HUES48 (cell line): Measurements from ENCODE around the gene PSAP.

ENCODE experiments used
- H3K27ac ChIP-seq: one replicate; pipeline ENCODE4 v1.7.0; 2013; ENCODE audit warnings: low read depth, low read length, inconsistent platforms
- H3K27me3 ChIP-seq: 2 replicates; pipeline ENCODE4 v1.6.1; 2013; ENCODE audit warnings: mild to moderate bottlenecking, low read length; ENCODE audit not compliant: control insufficient read depth, insufficient read depth
- H3K36me3 ChIP-seq: 2 replicates; pipeline ENCODE4 v1.6.1; 2013; ENCODE audit warnings: low read length; ENCODE audit not compliant: control insufficient read depth, insufficient read depth
- H3K4me1 ChIP-seq: 2 replicates; pipeline ENCODE4 v1.6.1; 2013; ENCODE audit warnings: mild to moderate bottlenecking, low read length; ENCODE audit not compliant: control insufficient read depth, insufficient read depth
- H3K4me3 ChIP-seq: 2 replicates; pipeline ENCODE4 v1.5.1; 2013; ENCODE audit warnings: mild to moderate bottlenecking, low read depth, low read length
- H3K9ac ChIP-seq: 2 replicates; pipeline ENCODE4 v1.6.1; 2013; ENCODE audit warnings: mild to moderate bottlenecking, low read depth, low read length, moderate library complexity
- H3K9me3 ChIP-seq: 2 replicates; pipeline ENCODE4 v1.6.1; 2013; ENCODE audit warnings: low read length; ENCODE audit not compliant: control insufficient read depth, insufficient read depth

Gene PSAP

GRCh38 chr10:71819985-71820384 is 31.1 kb downstream of the PSAP start:
- H3K9me3 ChIP-seq = no peaks in the 10 kb centered on the region
- no peak overlapping the region for H3K27ac ChIP-seq
- H3K9ac ChIP-seq = no peak overlapping the region
- peaks cover 95% of the 10 kb centered on the region for H3K36me3 ChIP-seq
- H3K4me1 ChIP-seq = no peaks in the 10 kb centered on the region
- no peak overlapping the region for H3K4me3 ChIP-seq
- H3K27me3 ChIP-seq = no peaks in the 10 kb centered on the region

- H3K9ac ChIP-seq = no peak overlapping the region
- H3K4me1 ChIP-seq = no peaks in the 10 kb centered on the region
- H3K27me3 ChIP-seq = no peaks in the 10 kb centered on the region
- no peaks in the 10 kb centered on the region for H3K9me3 ChIP-seq
- H3K27ac ChIP-seq = no peak overlapping the region
- H3K4me3 ChIP-seq = no peak overlapping the region
- H3K36me3 ChIP-seq = peaks cover 89% of the 10 kb centered on the region
Measured at GRCh38 chr10:71819441-71819861, 31.6 kb downstream of the PSAP start.

GRCh38 chr10:71818674-71819260 is 32.3 kb downstream of the PSAP start:
- Histone ChIP-seq H3K27ac (no peak overlapping the region), H3K36me3 (peaks cover 83% of the 10 kb centered on the region), H3K9ac (no peak overlapping the region), H3K4me1 (no peaks in the 10 kb centered on the region), H3K4me3 (no peak overlapping the region), H3K9me3 (no peaks in the 10 kb centered on the region), H3K27me3 (no peaks in the 10 kb centered on the region)

- H3K36me3 ChIP-seq = peaks cover 75% of the 10 kb centered on the region
- H3K27me3 ChIP-seq = no peaks in the 10 kb centered on the region
- H3K27ac ChIP-seq = no peak overlapping the region
- H3K9me3 ChIP-seq = no peaks in the 10 kb centered on the region
- no peak overlapping the region for H3K4me3 ChIP-seq
- H3K9ac ChIP-seq = no peak overlapping the region
- no peaks in the 10 kb centered on the region for H3K4me1 ChIP-seq
Measured at GRCh38 chr10:71817831-71818655, 33.0 kb downstream of the PSAP start.

GRCh38 chr10:71816936-71817618 is 34.0 kb downstream of the PSAP start:
- Histone ChIP-seq H3K9ac (no peak overlapping the region), H3K36me3 (peaks cover 67% of the 10 kb centered on the region), H3K27me3 (no peaks in the 10 kb centered on the region), H3K9me3 (no peaks in the 10 kb centered on the region), H3K4me1 (no peaks in the 10 kb centered on the region), H3K27ac (no peak overlapping the region), H3K4me3 (no peak overlapping the region)

- Histone ChIP-seq H3K4me3 (no peak overlapping the region), H3K27me3 (no peaks in the 10 kb centered on the region), H3K9me3 (no peaks in the 10 kb centered on the region), H3K36me3 (peaks cover 60% of the 10 kb centered on the region), H3K27ac (no peak overlapping the region), H3K9ac (no peak overlapping the region), H3K4me1 (no peaks in the 10 kb centered on the region)
Measured at GRCh38 chr10:71816421-71816851, 34.6 kb downstream of the PSAP start.

- H3K9ac ChIP-seq = no peak overlapping the region
- H3K27me3 ChIP-seq = no peaks in the 10 kb centered on the region
- H3K27ac ChIP-seq = no peak overlapping the region
- no peaks in the 10 kb centered on the region for H3K9me3 ChIP-seq
- peaks cover 52% of the 10 kb centered on the region for H3K36me3 ChIP-seq
- no peaks in the 10 kb centered on the region for H3K4me1 ChIP-seq
- no peak overlapping the region for H3K4me3 ChIP-seq
Measured at GRCh38 chr10:71815515-71816130, 35.4 kb downstream of the PSAP start.

- H3K36me3 ChIP-seq = peaks cover 46% of the 10 kb centered on the region
- H3K9ac ChIP-seq = no peak overlapping the region
Measured at GRCh38 chr10:71814922-71815411, 36.1 kb downstream of the PSAP start.

GRCh38 chr10:71812913-71813590 is 38.0 kb downstream of the PSAP start:
- peaks cover 27% of the 10 kb centered on the region for H3K36me3 ChIP-seq
- H3K27me3 ChIP-seq = no peaks in the 10 kb centered on the region
- H3K4me3 ChIP-seq = no peak overlapping the region
- no peak overlapping the region for H3K9ac ChIP-seq
- H3K4me1 ChIP-seq = no peaks in the 10 kb centered on the region
- no peaks in the 10 kb centered on the region for H3K9me3 ChIP-seq
- H3K27ac ChIP-seq = no peak overlapping the region

More at GRCh38 chr10:71814922-71815411, 36.1 kb downstream of the PSAP start:
- H3K9me3 ChIP-seq = no peaks in the 10 kb centered on the region
- no peak overlapping the region for H3K27ac ChIP-seq
- no peaks in the 10 kb centered on the region for H3K4me1 ChIP-seq
- no peaks in the 10 kb centered on the region for H3K27me3 ChIP-seq
- H3K4me3 ChIP-seq = no peak overlapping the region
